Subcutaneous adipose tissue (tissue), 4 donors: ENCODE results near the gene TRIM8. TPM values are rescaled to one million over a fixed set of nuclear protein-coding genes. Genes with fewer than 3 reads are reported as not detected.

Experiments
- total RNA-seq, 4 donors: library from RNA; depleted of rRNA; stranded (reverse); fragments of >200 nt; gene quantifications; one replicate each; pipeline ENCODE4 v1.1.0, GENCODE V29; 2016
- TF ChIP-seq, protein P1 (sequence below): fragments of 450-650 bp; IDR thresholded peaks from one replicate; pipeline ENCODE4 v1.5.1; 2016; ENCODE audit warnings: low read depth, mild to moderate bottlenecking, control low read depth, antibody characterized with exemption, moderate library complexity

The TRIM8 gene
- total RNA-seq, 4 donors from 2014 or later: 76.3 to 261 (median 111) TPM

DNA sequence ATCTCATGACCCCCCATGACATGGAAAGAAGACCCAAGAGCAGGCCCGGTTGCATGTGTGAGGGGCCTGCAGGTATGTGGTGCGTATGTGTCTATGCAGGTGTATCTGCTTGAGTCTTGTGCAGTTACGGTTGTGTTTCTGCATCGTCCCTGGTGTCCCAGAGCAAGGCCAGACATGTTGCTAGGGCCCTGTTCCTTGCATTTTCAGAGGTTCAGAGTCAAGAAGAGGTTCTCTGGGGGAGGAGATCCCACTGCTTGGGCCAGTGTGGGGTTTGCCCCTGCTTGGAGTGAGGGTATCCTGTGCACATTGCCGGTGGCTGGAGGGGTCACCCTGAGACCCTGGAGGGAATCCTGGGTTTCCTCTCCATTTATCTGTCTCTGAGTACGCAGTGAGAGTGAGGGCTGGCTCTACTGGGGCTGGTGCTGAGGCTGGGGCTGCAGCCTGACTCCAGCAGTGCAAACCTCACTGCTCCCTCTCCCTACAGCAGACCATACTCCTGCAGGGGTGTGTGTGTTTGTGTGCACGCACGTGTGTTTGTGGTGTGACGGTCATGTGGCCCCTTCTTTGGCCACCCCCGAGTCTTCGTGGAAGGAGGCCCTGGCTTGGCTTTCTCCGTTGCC, 4.1 kb downstream of the TRIM8 start:
- TF ChIP-seq, protein P1, sequence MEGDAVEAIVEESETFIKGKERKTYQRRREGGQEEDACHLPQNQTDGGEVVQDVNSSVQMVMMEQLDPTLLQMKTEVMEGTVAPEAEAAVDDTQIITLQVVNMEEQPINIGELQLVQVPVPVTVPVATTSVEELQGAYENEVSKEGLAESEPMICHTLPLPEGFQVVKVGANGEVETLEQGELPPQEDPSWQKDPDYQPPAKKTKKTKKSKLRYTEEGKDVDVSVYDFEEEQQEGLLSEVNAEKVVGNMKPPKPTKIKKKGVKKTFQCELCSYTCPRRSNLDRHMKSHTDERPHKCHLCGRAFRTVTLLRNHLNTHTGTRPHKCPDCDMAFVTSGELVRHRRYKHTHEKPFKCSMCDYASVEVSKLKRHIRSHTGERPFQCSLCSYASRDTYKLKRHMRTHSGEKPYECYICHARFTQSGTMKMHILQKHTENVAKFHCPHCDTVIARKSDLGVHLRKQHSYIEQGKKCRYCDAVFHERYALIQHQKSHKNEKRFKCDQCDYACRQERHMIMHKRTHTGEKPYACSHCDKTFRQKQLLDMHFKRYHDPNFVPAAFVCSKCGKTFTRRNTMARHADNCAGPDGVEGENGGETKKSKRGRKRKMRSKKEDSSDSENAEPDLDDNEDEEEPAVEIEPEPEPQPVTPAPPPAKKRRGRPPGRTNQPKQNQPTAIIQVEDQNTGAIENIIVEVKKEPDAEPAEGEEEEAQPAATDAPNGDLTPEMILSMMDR: no peak

DNA sequence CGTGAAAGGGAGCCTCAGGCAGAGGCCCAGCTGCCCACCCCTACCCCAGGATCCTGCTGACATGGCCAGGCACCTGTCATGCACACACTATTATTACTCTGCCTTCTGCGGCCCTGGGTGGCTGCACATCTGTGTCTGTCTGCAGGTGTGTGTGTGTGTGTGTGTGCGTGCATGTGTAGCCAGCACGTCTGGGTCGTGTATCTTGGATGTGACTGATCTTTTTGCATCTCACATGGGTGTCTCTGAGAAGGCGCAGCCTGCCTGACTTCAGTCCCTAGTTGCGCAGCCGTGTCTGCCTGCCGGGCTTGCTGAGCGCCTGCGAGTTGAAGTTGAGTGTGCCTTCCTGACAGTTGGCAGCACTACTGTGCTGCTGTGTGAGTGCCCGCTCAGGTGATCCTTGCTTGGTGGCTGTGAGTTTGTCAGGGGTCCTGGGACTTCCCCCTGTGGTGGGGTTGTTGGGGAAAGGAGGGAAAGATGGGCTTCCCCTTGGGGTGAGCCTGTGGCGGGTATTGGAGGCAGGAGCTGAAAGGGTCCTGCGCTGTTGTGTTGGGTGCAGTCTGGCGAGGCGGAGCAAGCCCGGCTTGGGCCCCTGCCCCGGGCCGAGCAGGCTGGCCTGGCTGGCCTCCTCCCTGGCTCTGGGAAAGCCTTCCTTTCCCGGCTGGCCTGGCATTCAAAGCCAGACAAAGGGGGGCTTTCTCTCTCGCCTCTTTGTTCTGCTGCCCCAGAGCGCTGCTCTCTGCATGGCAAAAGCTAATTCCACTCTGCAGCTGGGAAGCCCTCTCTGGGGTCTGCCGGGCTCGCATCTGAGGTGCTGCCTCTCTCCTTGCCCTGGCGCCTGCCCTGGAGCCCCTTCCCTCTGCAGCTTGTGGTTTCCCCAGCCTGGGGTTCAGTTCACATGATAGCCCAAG, 4.9 kb downstream of the TRIM8 start:
- TF ChIP-seq, protein P1: no peak

DNA sequence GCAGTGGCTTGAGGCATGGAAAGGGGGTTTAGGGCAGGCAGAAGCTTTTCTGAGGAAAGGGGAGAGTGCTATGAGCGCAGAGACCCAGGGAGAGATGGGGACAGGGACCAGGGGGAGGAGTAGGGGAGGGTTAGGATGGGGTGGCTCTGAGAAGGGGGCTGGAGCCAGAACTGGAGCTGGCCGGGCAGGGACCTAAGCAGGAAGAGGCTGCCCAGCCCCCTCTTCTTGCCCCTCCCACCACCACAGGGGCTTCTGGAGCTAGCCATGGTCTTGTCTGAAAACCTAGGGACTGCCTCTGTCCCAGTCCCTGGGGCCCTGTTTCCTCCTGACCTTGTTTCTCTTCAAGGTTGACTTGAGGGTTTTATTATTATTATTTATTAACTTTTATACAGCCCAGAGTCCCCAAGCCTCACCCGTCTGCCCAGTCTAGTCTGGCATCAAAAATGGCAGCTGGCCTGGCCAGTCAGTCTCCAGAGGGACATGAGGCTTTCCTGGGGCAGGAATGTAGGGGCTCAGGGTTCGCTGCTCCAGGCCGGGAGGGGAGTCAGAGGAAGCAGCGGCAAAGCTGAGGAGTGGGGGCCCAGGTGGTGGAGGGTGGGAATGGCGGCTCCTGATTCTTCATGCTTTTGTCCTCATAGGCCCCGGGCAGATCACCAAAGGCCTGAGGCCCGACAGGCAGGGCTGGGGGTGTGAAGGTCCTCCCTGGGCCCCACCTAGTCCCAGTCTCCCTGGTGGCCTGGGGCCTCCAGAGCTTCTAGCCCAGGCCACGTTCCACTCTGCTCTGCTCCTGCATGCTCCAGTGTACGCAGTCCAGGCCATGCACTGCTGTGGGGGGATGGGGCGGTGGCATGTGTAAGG, 5.7 kb downstream of the TRIM8 start:
- TF ChIP-seq, protein P1: no peak

DNA sequence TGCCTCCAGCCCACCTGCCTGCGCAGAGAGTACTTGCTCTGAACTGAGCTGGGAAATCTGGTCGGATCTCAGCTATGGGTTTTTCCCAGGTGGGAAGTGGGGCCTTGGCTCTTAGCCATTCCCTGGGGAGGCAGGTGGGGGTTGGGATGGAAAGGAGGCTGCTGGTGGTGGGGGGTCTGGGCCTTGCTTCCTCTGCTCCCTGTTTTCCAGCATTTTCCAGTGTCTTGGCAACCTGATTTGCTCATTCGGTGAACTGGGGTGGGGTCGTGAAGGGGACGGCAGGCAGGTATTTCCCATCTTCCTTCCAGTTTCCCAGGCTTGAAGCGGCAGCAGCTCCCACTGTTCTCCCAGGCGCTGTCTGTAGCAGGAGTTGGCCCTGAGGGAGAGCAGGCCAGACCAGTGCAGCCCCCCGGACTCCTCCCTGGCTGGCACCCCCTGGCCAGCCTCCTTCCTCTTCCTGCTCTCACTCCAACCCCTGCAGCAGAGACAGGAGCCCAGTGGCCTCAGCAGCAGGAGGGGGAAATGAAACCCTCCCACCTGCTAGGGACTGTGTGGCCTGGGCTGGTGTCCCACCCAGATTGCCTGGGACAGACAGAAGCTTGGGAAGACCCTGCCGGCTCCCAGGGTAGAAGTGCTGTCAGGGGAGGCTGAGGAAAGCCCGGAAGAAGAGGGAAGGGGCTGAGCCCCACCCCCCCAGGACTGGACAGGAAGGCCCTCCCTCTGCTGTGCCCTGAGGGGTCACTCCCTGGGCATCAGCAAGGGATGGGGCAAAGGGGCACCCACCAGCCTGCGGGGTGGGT, 6.6 kb downstream of the TRIM8 start:
- TF ChIP-seq, protein P1: no peak

DNA sequence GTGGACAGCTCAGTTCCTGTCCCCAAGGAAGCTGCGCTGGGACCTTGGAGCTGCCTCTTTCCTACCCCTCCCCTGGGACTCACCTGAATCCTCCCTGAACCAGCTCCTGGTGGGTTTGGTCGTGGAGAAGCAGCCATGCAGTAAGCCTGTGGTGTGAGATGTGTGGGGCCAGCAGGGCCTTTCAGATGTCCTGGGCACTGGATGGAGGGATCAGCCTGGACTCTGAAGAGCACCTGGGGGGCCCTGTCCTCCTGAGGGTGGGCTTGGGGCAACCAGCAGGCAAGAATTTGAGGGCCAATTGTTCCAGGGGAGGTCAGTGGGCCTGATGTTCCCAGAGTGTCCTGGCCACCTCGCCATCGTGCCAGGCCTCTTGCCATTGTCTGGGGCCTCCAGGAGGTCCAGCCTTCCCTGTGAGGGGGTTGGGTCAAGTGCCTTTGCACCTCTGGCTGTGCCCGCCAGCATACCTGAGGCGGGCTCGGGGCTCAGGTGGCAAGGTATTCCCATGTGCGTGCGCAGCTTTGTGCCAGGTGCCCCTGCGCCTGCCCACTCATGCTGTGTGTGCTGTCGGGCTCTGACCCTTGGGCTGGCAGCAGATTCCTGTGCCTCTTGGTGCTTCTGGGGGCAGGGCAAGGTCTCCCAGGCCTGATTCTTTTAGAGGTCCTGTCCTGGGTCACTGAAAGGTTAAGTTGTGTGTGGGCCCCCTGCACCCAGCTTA, 7.3 kb downstream of the TRIM8 start:
- TF ChIP-seq, protein P1: no peak

DNA sequence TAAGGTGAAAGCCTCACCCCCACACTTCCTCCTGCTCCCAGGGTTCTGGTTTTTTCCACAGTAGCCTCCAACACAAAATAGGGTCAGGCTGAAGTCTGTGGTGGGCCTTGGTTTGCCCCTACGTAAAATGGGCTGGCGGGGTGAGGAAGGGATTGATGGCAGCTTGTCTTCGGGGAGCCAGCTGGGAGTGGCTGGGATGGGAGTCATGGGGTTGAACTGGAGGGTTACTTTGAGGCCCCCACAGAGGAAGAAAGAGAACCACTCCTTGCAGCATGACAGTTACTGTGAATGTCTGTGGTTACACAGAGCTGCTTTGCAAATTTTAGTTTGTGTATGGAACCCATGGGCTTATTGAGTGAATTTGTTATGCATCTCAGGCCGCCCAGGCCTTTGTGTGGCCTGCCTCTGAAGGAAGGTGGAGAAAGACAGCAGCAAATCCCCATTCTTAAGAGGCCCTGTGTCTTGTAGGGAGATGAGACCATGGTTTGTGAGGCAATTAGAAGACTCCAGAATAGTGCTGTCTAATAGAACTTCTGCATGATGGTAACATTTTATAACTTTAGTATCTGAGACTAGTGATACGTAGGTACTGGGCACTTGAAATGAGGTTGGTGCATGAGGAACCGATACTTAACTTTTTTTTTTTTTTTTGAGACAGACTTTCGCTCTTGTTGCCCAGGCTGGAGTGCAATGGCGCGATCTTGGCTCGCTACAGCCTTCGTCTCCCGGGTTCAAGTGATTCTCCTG, 8.1 kb downstream of the TRIM8 start:
- TF ChIP-seq, protein P1: no peak
